Measurements from ENCODE around the gene PDZD2.

GRCh38 chr5:31763424-31763823 lies 124.5 kb downstream of the PDZD2 start:
- no peak for TF ChIP-seq CTCF (IDR thresholded peaks at IDR 0.05)
- TF ChIP-seq POLR2A (IDR thresholded peaks at IDR 0.05): no peak
